RWPE2 (cell line): ENCODE results near the gene SGCG.

ENCODE experiments used
- ATAC-seq: fragments of 200-7000 bp; cut with Tn5 transposase; 3 replicates; pipeline ENCODE4 v1.9.1; 2021; ENCODE audit warnings: low read depth
- DNase-seq: peaks from one replicate; pipeline ENCODE4 v3.0.0-alpha.2; 2020; ENCODE audit warnings: low spot score
- H3K27ac ChIP-seq: fragments of 450-650 bp; 2 replicates; pipeline ENCODE4 v1.5.1; 2017; ENCODE audit warnings: mild to moderate bottlenecking; ENCODE audit not compliant: poor library complexity, severe bottlenecking
- H3K27me3 ChIP-seq: fragments of 250-450 bp; sonication (Bioruptor Pico); 2 replicates; pipeline ENCODE4 v1.5.1; 2021; ENCODE audit warnings: mild to moderate bottlenecking, moderate library complexity; ENCODE audit not compliant: insufficient read depth, poor library complexity, severe bottlenecking
- H3K36me3 ChIP-seq: fragments of 250-450 bp; sonication (Bioruptor Pico); 2 replicates; pipeline ENCODE4 v1.5.1; 2020; ENCODE audit warnings: low read depth, mild to moderate bottlenecking, moderate library complexity
- H3K4me1 ChIP-seq: fragments of 250-450 bp; sonication (Bioruptor Pico); 2 replicates; pipeline ENCODE4 v1.5.1; 2021; ENCODE audit warnings: mild to moderate bottlenecking, moderate library complexity; ENCODE audit not compliant: insufficient read depth, poor library complexity, severe bottlenecking
- H3K4me3 ChIP-seq: fragments of 250-450 bp; sonication (Bioruptor Pico); 2 replicates; pipeline ENCODE4 v1.5.1; 2021; ENCODE audit warnings: mild to moderate bottlenecking, moderate library complexity; ENCODE audit not compliant: severe bottlenecking
- H3K9me3 ChIP-seq: fragments of 250-450 bp; sonication (Bioruptor Pico); 2 replicates; pipeline ENCODE4 v1.5.1; 2021; ENCODE audit warnings: mild to moderate bottlenecking, moderate library complexity; ENCODE audit not compliant: severe bottlenecking
- CTCF ChIP-seq: fragments of 450-650 bp; IDR thresholded peaks from one replicate; pipeline ENCODE4 v1.5.1; 2017; ENCODE audit warnings: mild to moderate bottlenecking, moderate library complexity; ENCODE audit not compliant: poor library complexity, severe bottlenecking

The SGCG gene

GRCh38 chr13:23175920-23176319 is 4.9 kb upstream of the SGCG start:
- Histone ChIP-seq H3K27me3 (no peaks in the 10 kb centered on the region), H3K4me1 (no peaks in the 10 kb centered on the region), H3K27ac (no peak overlapping the region), H3K4me3 (no peak overlapping the region), H3K36me3 (no peaks in the 10 kb centered on the region), H3K9me3 (no peaks in the 10 kb centered on the region)
- TF ChIP-seq CTCF, result peak; percentile 61
- ATAC-seq (no peak), DNase-seq (no peak)

- H3K36me3 ChIP-seq, result no peaks in the 10 kb centered on the region
- no peaks in the 10 kb centered on the region for H3K27me3 ChIP-seq
- ATAC-seq, result no peak
- no peak for DNase-seq
- H3K9me3 ChIP-seq, result no peaks in the 10 kb centered on the region
- no peak overlapping the region for H3K4me3 ChIP-seq
- no peak for TF ChIP-seq CTCF
- no peaks in the 10 kb centered on the region for H3K4me1 ChIP-seq
- no peak overlapping the region for H3K27ac ChIP-seq
Observed at GRCh38 chr13:23182142-23182541, 1.4 kb downstream of the SGCG start.

- Histone ChIP-seq H3K36me3 (no peaks in the 10 kb centered on the region), H3K4me3 (no peak overlapping the region), H3K9me3 (no peaks in the 10 kb centered on the region), H3K4me1 (no peaks in the 10 kb centered on the region), H3K27me3 (no peaks in the 10 kb centered on the region), H3K27ac (no peak overlapping the region)
- ATAC-seq, result no peak
- DNase-seq, result no peak
- no peak for TF ChIP-seq CTCF
Observed at GRCh38 chr13:23183292-23183691, 2.5 kb downstream of the SGCG start.

DNA sequence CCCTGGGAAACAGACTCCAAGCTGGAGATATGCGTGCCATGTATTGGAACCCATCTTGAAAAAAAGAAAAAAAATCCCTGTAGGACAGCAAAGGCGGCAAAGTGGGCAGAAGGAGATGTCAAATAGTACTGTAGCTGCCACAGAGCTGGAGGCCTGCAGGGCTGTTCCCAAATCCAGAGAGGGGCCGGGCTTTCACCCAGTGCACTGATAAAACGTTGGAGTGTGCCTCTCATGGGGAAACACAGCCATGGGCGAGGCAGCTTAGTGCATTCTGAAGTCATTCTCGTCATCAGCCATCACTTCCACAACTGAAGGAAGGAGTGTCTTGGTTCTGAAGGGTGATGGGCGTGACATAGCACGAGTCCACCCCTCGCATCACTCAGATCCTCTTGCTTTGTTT is 4.8 kb downstream of the SGCG start:
- ATAC-seq, result no peak
- no peaks in the 10 kb centered on the region for H3K9me3 ChIP-seq
- no peaks in the 10 kb centered on the region for H3K4me1 ChIP-seq
- H3K4me3 ChIP-seq, result no peak overlapping the region
- no peak overlapping the region for H3K27ac ChIP-seq
- H3K36me3 ChIP-seq, result no peaks in the 10 kb centered on the region
- DNase-seq, result no peak
- no peak for TF ChIP-seq CTCF
- H3K27me3 ChIP-seq, result no peaks in the 10 kb centered on the region

- H3K9me3 ChIP-seq, result peaks cover 1% of the 10 kb centered on the region
- H3K4me3 ChIP-seq, result no peak overlapping the region
- no peaks in the 10 kb centered on the region for H3K27me3 ChIP-seq
- DNase-seq (no peak), ATAC-seq (no peak)
- no peak for TF ChIP-seq CTCF
- no peaks in the 10 kb centered on the region for H3K4me1 ChIP-seq
- no peaks in the 10 kb centered on the region for H3K36me3 ChIP-seq
- no peak overlapping the region for H3K27ac ChIP-seq
Observed at GRCh38 chr13:23201870-23202269, 21.1 kb downstream of the SGCG start.
